GM10248 (cell line): ENCODE measurements around the gene ESR2.

Experiments
- CTCF ChIA-PET: fragments of 300-600 bp; sonication (Branson Sonifier 250); formaldehyde crosslinking; extraction: SDS; loops from one replicate; lab custom pipeline; 2021; ENCODE audit warnings: antibody characterized with exemption; lab: Yijun Ruan, JAX
- POLR2A ChIA-PET: fragments of 350-650 bp; sonication (Branson Sonifier 250); formaldehyde crosslinking; extraction: SDS; loops from one replicate; lab custom pipeline; 2020; ENCODE audit warnings: antibody characterized with exemption; lab: Yijun Ruan, JAX
- DNase-seq: peaks from one replicate; pipeline ENCODE4 v3.0.0; 2012; ENCODE audit errors: extremely low spot score
- TF ChIP-seq, protein P1 (sequence below): IDR thresholded peaks from 2 replicates; pipeline ENCODE4 v1.5.1; 2012; ENCODE audit warnings: mild to moderate bottlenecking, low read depth; ENCODE audit errors: extremely low read depth, missing control alignments, control extremely low read depth

Gene ESR2

DNA sequence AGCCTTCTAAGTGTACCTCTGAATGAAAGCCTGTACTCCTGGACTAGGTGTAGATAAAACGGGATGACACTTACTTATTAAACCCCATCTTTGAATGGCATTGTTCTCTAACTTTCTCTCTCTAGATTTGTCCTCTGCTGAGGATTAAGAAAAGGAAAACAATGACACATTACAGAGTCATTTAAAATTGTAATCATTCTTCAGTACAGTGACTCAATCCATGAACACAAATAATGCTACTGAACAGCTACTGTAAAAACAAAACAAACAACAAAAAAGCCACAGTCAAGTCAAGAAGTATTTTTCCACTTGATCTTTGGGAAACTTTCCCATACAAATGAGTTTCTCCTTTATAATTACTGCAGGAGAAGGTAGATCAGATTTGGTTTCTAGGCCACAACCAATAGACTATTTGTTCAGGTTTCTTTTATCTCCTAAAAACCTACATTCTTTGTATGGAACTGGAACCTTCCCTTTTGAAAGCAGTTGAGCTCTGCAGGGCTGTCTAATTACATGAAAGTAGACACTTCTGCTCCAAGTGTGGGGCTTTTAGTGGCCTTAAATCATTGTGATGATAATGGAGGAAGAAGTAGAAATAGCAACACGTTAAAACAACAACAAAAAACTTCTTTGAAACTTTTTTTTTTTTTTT is 219.1 kb downstream of the ESR2 start:
- ChIA-PET POLR2A (no interaction called here), CTCF (no interaction called here)
- TF ChIP-seq, protein P1, sequence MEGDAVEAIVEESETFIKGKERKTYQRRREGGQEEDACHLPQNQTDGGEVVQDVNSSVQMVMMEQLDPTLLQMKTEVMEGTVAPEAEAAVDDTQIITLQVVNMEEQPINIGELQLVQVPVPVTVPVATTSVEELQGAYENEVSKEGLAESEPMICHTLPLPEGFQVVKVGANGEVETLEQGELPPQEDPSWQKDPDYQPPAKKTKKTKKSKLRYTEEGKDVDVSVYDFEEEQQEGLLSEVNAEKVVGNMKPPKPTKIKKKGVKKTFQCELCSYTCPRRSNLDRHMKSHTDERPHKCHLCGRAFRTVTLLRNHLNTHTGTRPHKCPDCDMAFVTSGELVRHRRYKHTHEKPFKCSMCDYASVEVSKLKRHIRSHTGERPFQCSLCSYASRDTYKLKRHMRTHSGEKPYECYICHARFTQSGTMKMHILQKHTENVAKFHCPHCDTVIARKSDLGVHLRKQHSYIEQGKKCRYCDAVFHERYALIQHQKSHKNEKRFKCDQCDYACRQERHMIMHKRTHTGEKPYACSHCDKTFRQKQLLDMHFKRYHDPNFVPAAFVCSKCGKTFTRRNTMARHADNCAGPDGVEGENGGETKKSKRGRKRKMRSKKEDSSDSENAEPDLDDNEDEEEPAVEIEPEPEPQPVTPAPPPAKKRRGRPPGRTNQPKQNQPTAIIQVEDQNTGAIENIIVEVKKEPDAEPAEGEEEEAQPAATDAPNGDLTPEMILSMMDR, result no peak
- DNase-seq, result no peak

DNA sequence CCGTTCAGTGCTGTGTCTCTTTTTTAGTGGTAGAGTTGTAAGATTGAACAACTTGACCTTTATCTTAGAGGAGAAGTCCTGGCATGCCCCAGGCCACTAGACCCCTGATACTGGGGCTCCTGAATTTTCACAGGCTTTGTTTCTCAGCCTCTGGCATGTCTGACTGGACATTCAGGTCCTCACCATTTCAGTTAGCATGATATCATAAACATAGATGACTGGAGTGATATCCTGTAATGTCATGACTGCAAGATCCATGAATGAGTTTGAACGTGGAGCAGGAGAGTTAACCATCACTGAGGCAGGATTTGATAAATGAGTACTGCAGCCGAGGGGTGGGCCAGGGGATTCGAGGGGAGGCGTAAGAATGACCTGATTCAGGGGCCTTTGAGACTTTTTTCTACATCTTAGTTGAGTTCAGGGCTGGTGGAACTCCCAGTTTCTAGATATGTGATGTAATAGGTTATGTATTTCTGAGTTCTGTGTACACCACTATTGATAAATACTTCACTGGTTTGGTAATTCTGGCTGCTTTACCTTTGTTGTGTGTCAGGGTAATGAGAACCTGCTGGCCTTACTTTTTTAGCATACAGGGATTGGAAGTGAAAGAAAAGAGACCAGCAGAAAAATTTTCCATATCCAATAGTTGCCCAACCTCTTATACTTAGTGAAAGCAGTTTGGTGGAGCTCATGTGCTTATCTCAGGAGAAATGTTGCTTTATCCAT is 224.4 kb downstream of the ESR2 start:
- TF ChIP-seq, protein P1, result no peak
- ChIA-PET POLR2A (no interaction called here), CTCF (interaction anchor here (0.9 kb wide), 1 partner anchor 11 kb away, joined by 3 read pairs; no protein-coding TSS in a partner anchor)
- no peak for DNase-seq

DNA sequence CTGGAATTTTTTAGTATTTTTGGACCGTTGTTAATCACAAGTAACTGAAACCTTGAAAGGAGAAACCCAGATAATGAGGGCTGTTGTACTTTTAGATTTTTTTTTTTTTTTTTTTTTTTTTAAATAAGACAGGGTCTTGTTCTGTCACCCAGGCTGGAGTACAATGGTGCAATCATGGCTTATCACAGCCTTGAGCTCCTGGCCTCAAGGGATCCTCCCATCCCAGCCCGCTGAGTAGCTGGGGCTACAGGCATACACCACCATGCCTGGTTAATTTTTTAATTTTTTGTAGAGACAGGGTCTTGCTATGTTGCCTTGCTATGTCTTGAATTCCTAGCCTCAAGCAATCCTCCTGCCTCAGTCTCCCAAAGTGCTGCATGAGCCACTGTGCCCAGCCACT is 229.7 kb downstream of the ESR2 start:
- TF ChIP-seq, protein P1, result no peak
- ChIA-PET CTCF (interaction anchor here (0.7 kb wide), 1 partner anchor 631 kb away, joined by 3 read pairs; no protein-coding TSS in a partner anchor), POLR2A (no interaction called here)
- DNase-seq, result no peak

DNA sequence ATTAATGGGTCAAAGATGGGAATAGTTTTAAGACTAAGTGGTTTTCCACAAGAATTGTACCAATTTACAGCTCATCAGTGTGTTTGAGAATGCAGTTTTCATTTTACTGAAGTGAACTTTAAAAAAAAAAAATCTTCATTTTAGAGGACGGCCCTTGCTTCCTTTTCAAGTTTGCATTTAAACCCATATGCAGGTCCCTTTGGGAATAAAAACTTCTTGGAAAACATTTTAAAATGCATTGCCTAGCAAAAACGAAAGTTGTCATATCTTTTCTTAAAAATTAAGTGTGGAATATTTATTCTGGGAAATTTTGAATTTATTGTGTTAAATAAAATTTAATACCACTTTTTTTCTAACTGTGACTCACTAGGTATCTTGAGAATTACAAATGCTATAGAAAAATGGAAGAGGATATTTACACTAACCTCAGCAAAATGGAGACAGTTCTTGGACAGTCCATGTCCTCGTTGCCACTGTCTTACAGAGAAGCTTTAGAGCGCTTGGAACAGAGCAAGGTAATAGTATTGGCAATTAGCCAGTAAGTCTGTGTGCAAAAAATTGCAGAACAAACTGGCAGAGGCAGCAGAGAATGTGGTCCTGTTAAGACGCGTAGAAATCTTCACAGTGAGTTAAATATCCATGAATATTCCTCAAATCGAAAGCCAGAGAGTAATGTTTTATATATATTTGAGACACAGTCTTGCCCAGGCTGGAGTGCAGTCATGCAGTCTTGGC is 231.6 kb downstream of the ESR2 start:
- ChIA-PET CTCF (interaction anchor here (0.9 to 1.8 kb wide), 4 partner anchors 9 to 241 kb away, joined by 3 to 4 read pairs (median 4); no protein-coding TSS in a partner anchor), POLR2A (no interaction called here)
- no peak for DNase-seq
- TF ChIP-seq, protein P1, result no peak

DNA sequence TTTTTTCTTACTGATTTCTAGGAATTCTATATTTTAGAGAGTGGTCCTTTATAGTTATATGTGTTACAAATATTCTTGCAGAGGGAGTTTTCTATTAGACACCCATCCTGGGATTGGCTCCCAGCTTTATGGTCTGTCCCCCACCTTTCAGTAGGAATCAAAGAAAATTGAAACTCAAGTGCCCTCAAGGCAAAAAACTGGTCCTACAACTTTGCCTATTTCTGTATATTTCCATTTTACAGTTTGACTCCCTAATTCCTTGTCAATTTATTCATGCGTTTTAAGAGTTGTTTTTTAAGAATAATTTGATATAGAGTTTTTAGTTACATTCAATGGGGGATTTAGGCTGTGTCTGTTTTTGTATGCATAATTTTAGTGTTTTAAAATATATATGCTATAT is 232.5 kb downstream of the ESR2 start:
- CTCF ChIA-PET, result interaction anchor here (1.5 to 1.8 kb wide), 2 partner anchors 21 to 233 kb away, joined by 4 read pairs; partner anchors contain the start of gene ESR2
- DNase-seq, result no peak
- TF ChIP-seq, protein P1, result no peak
- POLR2A ChIA-PET, result no interaction called here

DNA sequence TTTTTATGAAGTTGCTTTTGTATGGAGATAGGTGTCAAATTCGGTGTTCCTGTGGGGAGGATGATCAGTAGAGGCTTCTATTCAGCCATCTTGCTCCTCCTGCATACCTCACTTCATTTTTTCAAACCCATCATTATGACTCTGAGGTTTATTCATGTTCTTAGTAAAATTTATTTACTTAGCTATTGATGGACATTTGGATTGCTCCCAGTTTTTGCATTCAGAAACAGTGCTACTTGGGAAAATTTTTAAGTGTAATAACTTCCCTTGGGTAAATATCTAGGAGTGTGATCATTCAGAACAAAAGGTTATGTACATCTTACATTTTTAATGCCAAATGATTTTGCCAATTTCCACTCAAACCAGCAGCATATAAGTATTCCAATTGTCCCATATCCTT is 233.1 kb downstream of the ESR2 start:
- TF ChIP-seq, protein P1, result no peak
- ChIA-PET CTCF (interaction anchor here (1.0 to 1.5 kb wide), 4 partner anchors 13 to 234 kb away, joined by 3 to 4 read pairs (median 3); partner anchors contain the start of gene ESR2), POLR2A (no interaction called here)
- no peak for DNase-seq
